CD4-positive, alpha-beta T cell treated with Interferon gamma for 1 hour (primary cell): ENCODE measurements around the gene RGS12.
A peak's percentile ranks its signal among the peaks of the same experiment; 100 is the strongest.

Experiments
- DNase-seq: peaks from one replicate; pipeline ENCODE4 v3.0.0-alpha.2; 2020

RGS12 gene, protein sequence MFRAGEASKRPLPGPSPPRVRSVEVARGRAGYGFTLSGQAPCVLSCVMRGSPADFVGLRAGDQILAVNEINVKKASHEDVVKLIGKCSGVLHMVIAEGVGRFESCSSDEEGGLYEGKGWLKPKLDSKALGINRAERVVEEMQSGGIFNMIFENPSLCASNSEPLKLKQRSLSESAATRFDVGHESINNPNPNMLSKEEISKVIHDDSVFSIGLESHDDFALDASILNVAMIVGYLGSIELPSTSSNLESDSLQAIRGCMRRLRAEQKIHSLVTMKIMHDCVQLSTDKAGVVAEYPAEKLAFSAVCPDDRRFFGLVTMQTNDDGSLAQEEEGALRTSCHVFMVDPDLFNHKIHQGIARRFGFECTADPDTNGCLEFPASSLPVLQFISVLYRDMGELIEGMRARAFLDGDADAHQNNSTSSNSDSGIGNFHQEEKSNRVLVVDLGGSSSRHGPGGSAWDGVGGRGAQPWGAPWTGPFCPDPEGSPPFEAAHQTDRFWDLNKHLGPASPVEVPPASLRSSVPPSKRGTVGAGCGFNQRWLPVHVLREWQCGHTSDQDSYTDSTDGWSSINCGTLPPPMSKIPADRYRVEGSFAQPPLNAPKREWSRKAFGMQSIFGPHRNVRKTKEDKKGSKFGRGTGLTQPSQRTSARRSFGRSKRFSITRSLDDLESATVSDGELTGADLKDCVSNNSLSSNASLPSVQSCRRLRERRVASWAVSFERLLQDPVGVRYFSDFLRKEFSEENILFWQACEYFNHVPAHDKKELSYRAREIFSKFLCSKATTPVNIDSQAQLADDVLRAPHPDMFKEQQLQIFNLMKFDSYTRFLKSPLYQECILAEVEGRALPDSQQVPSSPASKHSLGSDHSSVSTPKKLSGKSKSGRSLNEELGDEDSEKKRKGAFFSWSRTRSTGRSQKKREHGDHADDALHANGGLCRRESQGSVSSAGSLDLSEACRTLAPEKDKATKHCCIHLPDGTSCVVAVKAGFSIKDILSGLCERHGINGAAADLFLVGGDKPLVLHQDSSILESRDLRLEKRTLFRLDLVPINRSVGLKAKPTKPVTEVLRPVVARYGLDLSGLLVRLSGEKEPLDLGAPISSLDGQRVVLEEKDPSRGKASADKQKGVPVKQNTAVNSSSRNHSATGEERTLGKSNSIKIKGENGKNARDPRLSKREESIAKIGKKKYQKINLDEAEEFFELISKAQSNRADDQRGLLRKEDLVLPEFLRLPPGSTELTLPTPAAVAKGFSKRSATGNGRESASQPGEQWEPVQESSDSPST (N-terminal part only)

DNA sequence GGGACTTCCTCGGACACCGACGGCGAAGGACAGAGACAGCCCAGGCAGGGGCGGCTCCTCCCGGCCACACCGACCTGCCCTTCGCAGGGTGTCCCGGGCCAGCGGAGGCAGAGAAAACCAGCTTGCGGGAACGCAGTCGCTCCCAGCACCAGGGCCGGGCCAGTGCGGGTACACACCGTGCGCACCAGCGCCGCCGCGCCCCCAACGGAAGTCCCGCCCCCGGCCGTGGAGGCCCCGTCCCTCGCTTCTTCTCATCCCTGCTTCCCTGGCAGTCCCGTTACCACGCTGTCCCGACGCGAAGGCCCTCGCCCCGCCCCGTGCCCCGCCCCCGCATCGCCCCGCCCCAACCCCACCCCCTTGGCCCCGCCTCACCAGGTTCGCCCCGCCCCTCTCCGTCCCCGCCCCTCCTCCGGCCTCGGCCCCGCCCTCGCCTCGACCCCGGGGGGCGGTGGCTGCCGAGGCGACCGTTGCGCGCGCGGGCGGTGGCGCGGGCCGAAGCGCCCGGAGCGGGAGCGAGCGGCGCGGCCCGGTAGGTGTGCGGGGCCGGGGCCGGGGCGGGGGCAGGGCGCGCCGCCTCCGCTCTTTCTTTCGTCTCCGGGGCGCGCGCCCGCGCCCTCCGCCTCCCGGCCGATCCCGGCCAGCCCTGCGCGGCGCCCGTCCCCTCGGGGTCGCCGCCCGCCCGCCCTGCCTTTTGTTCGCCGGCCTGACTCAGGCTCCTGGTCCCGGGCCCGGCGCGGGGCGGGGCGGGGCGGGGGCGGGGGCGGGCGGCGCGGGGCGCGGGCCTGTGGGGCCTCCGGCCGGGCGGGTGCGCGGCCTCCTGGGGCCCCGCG, at the start of gene RGS12:
TSS of gene RGS12 (plus strand) at position 451 of the 830 bp plus-strand sequence. CDS start 23,150 bp downstream, outside the sequence.
- peak; percentile 86 for DNase-seq

DNA sequence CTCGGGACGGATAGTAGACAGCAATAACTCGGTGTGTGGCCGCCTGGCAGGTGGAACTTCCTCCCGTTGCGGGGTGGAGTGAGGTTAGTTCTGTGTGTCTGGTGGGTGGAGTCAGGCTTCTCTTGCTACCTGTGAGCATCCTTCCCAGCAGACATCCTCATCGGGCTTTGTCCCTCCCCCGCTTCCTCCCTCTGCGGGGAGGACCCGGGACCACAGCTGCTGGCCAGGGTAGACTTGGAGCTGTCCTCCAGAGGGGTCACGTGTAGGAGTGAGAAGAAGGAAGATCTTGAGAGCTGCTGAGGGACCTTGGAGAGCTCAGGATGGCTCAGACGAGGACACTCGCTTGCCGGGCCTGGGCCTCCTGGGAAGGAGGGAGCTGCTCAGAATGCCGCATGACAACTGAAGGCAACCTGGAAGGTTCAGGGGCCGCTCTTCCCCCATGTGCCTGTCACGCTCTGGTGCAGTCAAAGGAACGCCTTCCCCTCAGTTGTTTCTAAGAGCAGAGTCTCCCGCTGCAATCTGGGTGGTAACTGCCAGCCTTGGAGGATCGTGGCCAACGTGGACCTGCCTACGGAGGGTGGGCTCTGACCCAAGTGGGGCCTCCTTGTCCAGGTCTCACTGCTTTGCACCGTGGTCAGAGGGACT, 49.6 kb upstream of the RGS12 start:
- no peak for DNase-seq

DNA sequence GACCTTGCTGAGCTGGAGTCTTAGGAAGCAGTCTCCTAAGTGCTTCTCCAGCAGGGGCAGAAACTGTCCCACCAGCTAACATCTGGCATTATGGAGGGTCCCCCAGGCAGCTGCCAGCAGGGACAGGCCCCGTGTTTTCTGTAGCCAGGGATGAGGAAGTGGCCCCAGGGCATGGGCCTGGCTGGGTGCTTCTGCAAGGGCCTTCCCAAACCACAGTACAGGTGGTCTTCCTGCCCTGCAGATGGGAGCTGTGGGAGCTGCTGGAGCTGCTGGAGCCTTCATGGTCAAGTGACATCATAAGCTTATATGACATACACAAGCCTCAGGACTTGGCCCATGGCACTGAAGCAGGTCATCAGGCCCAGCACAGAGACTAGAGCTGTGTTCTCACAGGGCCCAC, 48.8 kb upstream of the RGS12 start:
- no peak for DNase-seq

DNA sequence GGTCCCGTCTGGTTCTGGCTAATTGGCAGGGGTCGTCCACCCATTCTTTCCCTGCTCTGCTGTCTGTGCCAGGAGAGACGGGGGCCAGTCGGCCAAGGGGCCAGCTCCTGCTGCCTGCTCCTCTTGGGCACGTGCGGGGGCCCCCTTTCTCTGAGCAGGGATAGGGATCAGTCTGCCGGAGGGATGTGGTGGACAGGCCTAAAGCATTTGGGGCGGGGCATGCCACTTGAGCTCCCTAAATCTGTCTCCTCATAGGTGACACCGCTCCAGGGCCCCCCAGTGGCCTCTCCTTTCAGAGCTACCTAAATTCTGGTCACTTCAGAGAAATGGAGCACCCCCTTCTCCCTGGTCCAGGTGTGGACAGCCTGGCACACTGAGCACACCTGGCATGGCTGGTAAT, 48.1 kb upstream of the RGS12 start:
- DNase-seq = no peak

DNA sequence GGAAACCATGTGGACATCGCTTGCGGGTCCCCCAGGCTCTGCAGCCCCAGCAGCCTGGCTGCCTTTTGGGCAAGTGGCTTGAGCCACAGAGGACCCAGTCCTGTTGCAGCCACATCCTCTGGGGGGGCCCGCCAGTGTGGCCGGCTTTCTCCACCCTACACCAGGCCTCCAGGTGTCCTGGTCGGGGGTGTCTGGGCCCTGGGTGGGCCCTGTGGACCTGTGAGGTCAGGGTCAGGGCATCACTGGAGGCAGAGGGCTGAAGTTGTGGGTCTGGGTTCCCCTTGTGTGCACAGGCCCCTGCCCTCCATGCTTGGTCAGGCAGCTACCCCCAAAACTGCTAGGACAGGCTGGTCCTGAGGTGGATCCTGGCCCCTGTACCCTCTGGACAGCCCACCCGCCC, 47.1 kb upstream of the RGS12 start:
- no peak for DNase-seq

DNA sequence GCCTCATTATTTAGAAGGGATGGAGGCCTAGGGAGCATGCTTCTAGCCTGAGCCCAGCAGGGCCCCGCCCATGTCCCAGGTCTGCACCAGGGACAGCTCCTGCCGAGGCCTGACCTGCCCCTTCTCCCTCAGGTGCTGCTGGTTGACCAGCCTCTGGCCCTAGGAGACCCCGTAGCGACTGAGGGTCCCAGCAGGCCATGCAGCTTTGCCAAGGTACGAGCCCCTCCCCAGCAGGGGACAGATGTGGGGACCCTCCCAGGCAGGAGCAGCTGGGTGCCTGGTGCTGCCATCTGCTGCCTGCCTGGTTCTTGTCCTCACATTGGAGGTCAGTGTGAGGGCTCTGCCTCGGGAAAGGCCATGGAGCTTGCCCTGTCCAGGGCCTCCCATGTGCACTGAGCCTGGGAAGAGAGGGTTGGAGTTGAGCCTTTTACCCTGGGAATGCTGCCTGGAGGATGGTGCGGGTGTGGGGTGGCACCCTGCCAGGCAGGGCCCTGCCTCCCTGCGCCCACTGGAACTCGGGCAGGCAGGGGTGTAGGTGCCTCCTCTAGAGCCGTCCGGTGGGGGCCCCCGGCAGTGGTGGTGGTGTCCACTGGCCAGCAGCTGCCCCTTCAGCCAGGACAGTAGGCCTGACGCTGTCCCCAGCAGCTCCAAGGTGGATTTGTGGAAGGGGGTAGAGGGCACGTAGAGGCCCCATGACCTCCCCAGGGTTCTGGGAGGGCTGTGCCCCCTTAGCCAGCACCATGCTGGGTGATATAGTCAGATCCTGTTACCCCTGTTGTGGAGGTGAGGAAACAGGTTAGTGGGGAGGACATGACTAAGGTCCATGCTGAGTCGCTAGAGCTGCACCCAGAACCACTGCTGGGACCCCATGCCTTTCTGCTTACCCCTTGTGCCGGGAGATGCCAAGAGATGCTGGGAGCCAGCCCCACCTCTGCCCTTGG, 46.1 kb upstream of the RGS12 start:
- no peak for DNase-seq

DNA sequence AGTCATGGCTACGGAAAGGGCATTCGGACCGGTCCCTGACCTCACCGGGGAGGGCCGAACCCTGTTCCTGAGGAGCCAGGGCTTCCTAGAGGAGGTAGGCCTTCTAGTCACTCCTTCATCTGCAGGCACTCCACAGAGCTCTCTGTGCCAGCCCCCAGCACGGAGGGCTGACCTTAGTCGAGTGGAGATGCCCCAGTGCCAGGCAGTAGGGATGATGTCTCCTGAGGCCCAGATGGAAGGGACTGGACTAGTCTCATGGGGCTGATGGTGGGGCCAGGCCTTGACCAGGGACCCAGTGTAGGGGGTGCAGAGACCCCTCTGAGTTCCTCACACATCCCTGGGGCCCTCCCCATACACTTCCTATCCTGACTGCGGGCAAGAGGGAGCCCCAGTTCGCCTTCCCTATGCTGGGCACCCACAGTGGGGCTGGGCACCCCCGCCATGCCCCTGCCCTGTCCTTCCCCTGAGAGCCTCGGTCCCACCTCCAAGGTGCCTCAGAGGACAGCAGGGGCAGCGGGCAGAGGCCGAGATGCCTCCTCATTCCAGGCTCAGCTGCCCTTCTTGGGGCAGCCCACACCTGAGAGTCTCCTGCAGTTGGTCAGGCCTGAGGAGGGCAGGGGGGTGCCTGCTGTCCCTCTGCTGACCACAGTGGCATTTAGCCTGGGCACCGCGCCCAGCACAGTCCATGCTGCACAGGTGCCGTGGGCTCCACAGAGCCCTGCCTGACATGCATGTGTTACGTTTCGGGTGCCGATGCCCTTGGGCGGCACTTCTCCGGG, 45.2 kb upstream of the RGS12 start:
- DNase-seq = no peak

DNA sequence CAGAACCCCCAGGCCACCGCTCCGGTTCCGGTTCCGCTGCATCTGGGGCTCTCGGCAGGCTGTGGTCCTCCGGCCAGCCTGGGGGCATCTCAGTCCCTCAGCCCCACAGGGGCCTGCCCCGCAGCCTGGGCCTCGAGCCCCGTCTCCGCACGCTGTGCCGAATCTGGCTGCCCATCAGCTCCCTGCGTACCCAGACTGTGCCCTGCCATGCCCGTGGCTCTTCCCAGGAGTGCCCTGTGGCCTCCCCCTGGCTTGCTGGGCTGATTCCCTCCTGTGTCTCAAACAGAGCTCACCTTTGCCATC, 44.7 kb upstream of the RGS12 start:
- no peak for DNase-seq

DNA sequence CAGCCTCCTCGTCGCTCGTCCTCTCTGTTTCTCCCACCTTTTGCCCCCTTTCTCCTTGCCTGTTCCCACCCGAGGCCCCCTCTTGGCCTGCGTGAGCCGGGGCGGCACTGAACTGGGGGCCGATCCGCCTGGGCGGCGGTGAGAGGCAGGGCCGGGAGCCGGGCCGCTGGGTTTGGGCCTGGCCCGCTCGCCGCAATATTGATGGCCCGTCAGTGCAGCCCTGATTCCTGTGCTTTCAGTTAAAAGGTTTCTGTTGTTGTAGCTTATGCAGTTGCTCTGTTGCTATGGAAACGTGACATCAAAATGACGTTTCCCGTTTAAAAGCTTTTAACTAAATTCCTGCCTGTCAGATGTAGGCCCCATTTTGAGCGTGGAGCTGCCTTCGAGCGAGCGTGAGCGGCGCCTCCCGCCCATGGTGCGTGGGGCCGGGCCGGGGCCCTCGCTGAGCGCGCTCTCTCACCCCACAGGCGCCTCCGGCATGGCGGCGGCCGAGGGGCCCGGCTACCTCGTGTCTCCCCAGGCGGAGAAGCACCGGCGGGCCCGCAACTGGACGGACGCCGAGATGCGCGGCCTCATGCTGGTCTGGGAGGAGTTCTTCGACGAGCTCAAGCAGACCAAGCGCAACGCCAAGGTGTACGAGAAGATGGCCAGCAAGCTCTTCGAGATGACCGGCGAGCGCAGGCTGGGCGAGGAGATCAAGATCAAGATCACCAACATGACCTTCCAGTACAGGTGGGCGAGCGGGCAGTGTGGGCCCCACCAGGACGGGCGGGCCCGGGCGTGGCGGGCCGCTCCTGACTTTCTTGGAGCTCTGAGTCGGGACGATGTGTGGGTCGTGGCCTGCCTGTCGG, 43.8 kb upstream of the RGS12 start, which contains the start of gene MSANTD1:
TSS of gene MSANTD1 (plus strand) at position 349 of the 851 bp plus-strand sequence. CDS start at position 413, 64 bp downstream.
- no peak for DNase-seq

DNA sequence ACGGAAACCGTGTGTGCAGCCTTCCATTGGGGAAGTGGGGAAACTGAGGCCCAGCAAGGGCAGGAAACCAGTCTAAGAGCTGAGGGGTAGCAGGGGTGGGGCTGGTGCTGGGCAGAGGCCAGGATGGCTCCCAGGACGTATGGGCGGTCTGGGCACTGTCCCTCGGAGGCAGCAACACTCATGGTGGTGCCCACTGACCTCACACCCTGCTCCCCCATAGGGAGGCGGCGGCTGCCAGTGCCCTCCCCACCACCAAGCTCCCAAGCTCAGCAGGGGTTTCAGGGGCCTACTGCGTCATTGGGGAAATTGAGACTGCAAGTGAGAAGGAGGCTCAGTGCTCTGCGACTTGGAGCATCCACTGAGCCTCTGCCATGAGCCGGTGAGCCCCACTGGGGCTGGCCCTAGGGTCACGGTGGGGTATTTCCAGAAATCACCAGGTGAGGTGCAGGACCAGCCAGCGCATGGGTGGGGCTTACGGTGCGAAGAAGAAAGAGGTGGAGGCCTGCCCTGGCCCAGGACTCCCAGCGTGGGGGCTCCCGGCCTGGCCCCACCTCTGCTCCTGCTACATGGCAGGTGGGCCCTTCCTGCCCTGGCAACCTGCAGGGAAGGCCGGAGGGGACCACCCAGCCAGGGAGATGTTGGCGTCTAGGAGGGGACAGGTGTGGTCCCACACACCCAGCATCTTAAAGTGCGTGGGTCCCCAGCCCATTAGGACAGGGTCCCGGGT, 42.9 kb upstream of the RGS12 start:
- no peak for DNase-seq

DNA sequence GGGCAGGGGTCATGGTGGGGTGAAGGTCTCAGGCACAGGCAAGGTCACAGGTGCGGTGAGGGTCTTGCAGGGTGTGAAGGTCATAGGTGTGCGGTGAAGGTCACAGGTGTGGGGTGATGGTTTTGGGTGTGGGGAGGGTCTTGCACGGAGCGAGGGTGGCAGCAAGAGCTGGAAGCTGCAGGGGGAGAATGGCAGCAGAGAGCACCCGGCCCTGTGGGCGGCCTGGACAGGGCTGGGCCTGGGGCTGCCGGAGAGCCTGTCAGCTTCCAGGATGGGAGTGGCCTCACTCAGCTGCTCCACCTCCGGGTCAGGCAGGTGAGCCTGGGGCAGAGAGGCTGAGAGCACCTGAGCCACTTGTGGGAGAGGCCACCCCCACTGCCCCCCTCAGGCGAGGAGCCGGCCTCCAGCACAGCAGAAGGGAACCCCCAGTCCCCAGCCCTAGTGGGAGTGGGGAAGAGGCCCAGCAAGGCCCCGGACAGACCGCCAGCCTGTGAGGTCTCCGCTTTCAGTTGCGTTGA, 42.3 kb upstream of the RGS12 start:
- DNase-seq = no peak

DNA sequence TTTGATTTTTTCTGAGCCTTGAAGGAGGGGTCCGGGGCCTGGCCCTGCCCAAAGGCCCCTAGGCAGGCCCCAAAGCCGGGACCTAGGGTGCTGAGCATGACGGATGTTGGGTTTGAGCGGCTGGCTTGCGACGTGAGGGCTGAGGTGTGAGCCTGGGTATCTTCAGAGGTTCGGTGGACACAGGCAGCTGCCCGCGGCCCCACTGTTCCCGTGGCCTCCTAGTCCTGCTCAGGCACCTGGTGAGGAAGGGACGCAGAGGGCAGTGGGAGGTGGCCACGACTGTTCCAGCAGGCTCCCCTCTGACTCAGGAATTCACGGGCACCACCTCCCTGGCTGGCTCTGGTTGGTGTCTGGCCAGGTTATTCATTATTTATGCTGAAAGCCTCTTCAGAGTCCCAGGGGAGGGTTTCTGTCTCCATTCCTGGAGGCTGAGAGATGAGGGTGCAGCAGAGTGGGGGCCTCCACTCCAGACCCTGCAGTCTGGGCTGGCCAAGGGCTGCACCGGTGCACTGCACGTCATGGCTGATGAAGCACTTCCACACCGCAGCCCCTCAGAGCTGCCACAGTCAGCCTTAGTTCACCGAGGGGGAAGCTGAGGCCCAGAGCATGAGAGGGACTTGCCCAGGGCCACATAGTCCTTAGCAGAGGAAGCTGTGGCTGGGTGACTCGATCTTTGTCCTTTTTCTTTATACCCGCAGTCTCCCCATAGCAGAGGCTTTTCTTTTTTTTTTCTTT, 41.7 kb upstream of the RGS12 start:
- DNase-seq = no peak

DNA sequence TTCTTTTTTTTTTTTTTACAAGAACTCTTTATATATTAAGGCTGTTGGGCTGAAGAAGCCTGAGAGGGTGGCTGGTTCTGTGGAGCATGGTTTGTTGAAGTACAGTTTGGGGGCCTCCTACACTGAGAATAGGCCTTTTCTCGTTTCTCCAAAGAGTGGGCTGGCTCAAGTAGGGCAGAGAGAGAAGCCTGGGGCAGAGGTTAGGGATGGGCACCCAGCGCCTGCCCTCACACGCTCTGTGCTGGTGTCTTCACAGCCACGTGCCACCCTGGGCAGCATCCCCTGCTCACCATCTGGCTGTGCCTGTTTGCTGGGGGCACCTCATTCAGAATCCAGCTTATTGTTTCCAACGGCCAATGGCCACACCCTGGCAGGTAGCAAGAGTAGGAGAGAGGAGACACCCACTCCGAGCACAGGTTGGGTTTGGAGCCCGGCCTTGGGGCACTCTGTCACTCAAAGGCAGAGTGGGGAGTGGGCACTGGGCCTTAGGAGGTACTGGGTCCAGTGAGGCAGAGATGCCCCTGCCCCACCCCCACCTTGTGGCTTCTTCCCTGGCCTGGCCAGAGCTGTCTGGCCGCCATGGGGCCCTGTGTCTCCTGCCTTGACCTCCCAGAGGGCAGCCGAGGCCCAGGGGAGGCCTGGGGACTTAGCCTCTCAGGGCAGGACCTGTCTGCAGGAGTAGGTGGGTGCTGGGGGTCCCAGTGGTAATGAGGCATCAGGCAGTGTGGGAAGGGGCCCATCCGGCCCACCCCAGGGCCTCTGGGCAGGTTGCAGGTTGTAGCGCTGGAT, 40.9 kb upstream of the RGS12 start:
- DNase-seq = no peak

DNA sequence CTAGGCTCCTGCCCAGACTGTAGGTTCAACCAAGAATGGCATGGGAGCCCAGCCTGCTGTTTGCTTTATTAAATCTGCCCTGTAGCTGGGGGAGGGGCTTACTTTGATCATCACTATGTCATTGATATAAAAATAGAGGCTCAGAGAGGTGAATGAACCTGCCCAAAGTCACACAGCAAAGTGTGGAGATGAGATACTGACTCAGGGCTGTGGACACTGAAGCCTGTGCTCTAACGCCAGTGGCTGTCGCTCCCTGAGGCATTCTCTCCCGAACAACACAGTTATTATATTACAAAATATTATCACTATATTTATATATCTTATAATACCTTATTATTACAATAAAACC, 40.4 kb upstream of the RGS12 start:
- no peak for DNase-seq

DNA sequence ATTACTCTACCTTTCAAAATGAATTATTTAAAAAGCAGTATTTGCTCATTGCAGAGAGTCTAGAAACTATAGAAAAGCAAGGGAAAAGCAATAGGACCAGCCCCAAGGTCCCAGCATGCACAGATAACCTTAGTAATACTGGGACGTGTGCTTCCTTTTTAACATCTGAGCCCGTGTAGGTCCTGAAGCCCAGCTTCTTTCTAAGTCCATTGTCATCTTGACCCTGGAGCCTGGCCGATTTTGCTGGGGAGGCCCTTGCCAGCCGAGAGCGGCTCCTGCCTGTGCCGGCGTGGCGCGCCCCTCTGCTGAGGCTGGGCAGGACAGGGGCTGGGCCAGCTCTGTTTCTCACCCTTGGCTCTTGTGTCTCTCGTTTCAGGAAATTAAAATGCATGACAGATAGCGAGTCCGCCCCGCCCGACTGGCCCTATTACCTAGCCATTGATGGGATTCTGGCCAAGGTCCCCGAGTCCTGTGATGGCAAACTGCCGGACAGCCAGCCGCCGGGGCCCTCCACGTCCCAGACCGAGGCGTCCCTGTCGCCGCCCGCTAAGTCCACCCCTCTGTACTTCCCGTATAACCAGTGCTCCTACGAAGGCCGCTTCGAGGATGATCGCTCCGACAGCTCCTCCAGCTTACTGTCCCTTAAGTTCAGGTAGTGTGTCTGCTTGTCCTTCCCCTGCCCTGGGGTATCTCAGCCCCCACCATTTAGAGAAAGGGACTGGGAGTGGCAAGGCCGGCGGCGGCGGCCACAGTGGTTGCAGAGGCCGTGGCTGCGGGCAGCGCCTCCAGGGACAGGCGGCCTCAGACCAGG, 39.8 kb upstream of the RGS12 start:
- DNase-seq = no peak
